K562 (cell line): ENCODE results near the gene FHIP2A.

Experiments
- KLF16 ChIP-seq: IDR thresholded peaks from 2 replicates; pipeline ENCODE4 v1.6.1; 2016; ENCODE audit warnings: antibody characterized with exemption
- MTA1 ChIP-seq: fragments of 450-650 bp; IDR thresholded peaks from 2 replicates; pipeline ENCODE4 v1.6.1; 2017; ENCODE audit warnings: borderline replicate concordance
- MTA2 ChIP-seq: fragments of 450-650 bp; IDR thresholded peaks from 2 replicates; pipeline ENCODE4 v1.6.1; 2016; ENCODE audit warnings: low read depth
- POLR2A ChIP-seq: fragments of 450-650 bp; conservative IDR thresholded peaks from 2 replicates; pipeline ENCODE4 v1.6.1; 2016
- ZC3H4 ChIP-seq: sonication (generic); formaldehyde crosslinking; IDR thresholded peaks from 2 replicates; pipeline ENCODE4 v1.9.0; 2021; ENCODE audit warnings: missing genetic modification reagents, borderline replicate concordance
- ZNF699 ChIP-seq: fragments of 250-450 bp; sonication (Bioruptor Pico); IDR thresholded peaks from 2 replicates; pipeline ENCODE4 v1.8.0; 2021; ENCODE audit warnings: mild to moderate bottlenecking, moderate library complexity; ENCODE audit not compliant: insufficient replicate concordance
- TF ChIP-seq, protein P1 (sequence below), 3 experiments: IDR thresholded peaks in 2 of 3; conservative IDR thresholded peaks in 1 of 3; 2 replicates each; pipeline ENCODE4 v1.5.1; 2011 to 2012; ENCODE audit warnings: low read length in 3 of 3, mild to moderate bottlenecking in 3 of 3, control low read depth in 2 of 3, improper control_type of control experiment in 1 of 3, inconsistent platforms in 1 of 3, low read depth in 1 of 3, mixed read lengths in 1 of 3, moderate library complexity in 1 of 3; ENCODE audit not compliant: insufficient read depth in 2 of 3
- TF ChIP-seq, protein P2 (sequence below), 3 experiments: fragments of 200-800 bp in 1 of 3; sonication (Bioruptor generic) in 1 of 3; sonication (generic) in 1 of 3; formaldehyde crosslinking in 1 of 3; IDR thresholded peaks; 2 replicates each; pipeline versions ENCODE4 v1.6.1 to v1.8.0; 2016 to 2022; ENCODE audit warnings: mild to moderate bottlenecking in 2 of 3, missing compliant biosample characterization in 2 of 3, missing genetic modification characterization in 2 of 3, missing genetic modification reagents in 1 of 3

DNA sequence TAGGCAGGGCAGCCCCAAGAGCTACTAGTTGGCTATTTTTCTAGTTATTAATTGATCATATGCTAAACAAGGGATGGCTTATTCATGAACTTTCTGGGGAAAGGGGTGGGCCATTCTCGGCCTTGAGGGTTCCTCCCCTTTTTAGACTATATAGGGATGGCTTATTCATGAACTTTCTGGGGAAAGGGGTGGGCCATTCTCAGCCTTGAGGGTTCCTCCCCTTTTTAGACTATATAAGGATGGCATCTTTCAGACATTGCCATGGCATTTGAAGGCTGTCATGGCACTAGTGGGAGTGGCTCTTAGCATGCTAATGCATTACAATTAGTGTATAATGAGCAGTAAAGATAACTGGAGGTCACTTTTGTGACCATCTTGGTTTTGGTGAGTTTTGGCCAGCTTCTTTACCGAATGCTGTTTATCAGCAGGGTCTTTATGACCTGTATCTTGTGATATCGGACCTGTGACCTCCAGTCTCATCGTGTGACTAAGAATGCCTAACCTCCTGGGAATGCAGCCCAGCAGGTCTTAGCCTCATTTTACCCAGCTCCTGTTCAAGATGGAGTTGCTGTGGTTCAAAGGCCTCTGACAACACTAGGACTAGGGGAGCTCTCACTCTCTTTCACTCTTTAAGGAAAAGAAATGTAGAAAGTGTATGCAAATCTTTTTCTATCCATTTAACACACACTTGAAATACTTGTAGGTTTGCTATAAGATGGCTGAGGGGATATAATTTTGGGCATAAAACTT, 7.8 kb downstream of the FHIP2A start:
- TF ChIP-seq ZC3H4 (CRISPR knock-in tag) (no peak), ZNF699 (CRISPR knock-in tag) (no peak), POLR2A (no peak), MTA2 (no peak), KLF16 (no peak), MTA1 (no peak)
- TF ChIP-seq, protein P1, sequence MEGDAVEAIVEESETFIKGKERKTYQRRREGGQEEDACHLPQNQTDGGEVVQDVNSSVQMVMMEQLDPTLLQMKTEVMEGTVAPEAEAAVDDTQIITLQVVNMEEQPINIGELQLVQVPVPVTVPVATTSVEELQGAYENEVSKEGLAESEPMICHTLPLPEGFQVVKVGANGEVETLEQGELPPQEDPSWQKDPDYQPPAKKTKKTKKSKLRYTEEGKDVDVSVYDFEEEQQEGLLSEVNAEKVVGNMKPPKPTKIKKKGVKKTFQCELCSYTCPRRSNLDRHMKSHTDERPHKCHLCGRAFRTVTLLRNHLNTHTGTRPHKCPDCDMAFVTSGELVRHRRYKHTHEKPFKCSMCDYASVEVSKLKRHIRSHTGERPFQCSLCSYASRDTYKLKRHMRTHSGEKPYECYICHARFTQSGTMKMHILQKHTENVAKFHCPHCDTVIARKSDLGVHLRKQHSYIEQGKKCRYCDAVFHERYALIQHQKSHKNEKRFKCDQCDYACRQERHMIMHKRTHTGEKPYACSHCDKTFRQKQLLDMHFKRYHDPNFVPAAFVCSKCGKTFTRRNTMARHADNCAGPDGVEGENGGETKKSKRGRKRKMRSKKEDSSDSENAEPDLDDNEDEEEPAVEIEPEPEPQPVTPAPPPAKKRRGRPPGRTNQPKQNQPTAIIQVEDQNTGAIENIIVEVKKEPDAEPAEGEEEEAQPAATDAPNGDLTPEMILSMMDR (IDR thresholded peaks at IDR 0.05 in 2 of 3, conservative IDR thresholded peaks at IDR 0.05 in 1 of 3; ENCODE audit: insufficient read depth in 2 of 3, low read depth in 1 of 3, low read length in 3 of 3), result no peak
- TF ChIP-seq, protein P2, sequence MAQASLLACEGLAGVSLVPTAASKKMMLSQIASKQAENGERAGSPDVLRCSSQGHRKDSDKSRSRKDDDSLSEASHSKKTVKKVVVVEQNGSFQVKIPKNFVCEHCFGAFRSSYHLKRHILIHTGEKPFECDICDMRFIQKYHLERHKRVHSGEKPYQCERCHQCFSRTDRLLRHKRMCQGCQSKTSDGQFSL (CRISPR knock-in tag; IDR thresholded peaks at IDR 0.05), result no peak
- TF ChIP-seq, protein P2 (tag; IDR thresholded peaks at IDR 0.05), result peak in 1 of 2 experiments; percentile 62; a peak in 1 of 4 replicates
